ENCODE results near the gene SH3YL1.

GRCh38 chr2:310994-311393 lies 47.2 kb upstream of the SH3YL1 start:
- TF ChIP-seq CTCF (conservative IDR thresholded peaks at IDR 0.05; ENCODE audit: low read depth, low read length) (no peak), POLR2A (IDR thresholded peaks at IDR 0.05; ENCODE audit: low read depth, low read length) (no peak), RAD21 (IDR thresholded peaks at IDR 0.05; ENCODE audit: low read length) (no peak), MAFK (IDR thresholded peaks at IDR 0.05; ENCODE audit: low read depth, low read length) (no peak), USF2 (IDR thresholded peaks at IDR 0.05; ENCODE audit: low read depth, low read length) (no peak), ELK1 (IDR thresholded peaks at IDR 0.05; ENCODE audit: borderline replicate concordance, low read depth, low read length) (no peak), BHLHE40 (IDR thresholded peaks at IDR 0.05; ENCODE audit: low read depth, low read length) (no peak), CHD1 (IDR thresholded peaks at IDR 0.05; ENCODE audit: low read depth, low read length) (no peak)

All from IMR-90 (cell line).